ENCODE results near the gene DLG2.

DLG2 gene

DNA sequence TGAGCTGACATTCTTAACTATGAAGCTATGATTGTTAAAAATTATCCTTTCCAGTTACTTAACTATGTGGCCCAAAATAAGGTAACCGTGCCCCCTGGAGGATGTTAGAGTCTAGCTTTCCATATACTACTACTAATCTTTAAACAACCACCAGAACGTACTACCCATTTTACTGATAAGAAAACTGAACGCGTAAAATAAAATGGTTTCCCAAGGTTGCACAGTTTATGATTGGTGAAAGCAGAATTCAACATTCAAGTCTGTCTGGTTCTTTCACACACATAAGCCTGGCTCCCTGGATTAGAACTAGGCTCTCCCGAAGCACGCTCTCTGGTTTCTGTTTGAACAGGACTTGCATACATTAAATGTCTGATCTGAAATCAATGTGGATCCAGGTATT, 1903.1 kb downstream of the DLG2 start:
- no peak for DNase-seq

- no peak for DNase-seq
Observed at GRCh38 chr11:83722392-83723119, 1904.6 kb downstream of the DLG2 start.

DNA sequence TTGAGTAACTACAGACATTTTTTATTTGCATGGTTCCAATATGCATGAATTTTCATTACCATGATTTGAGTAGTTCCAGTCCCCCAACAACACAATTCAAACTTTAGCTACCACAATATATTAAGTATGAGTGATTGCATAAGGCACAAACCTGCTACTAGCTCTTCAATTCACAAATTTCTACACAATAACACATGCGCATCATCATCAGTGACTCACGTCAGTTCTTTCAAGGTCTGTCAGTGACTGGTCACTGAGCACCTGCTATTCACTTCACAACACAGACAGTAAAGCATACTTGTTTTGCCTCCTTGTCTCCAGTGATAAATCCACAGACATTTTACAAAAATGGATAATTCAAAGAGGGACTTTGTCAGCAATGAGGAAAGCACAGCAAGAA, 1905.9 kb downstream of the DLG2 start:
- DNase-seq = no peak

- DNase-seq = no peak
Observed at GRCh38 chr11:83720675-83721074, 1906.5 kb downstream of the DLG2 start.

- DNase-seq = no peak
Observed at GRCh38 chr11:83717537-83717936, 1909.6 kb downstream of the DLG2 start.

- no peak for DNase-seq
Observed at GRCh38 chr11:83715927-83716535, 1911.1 kb downstream of the DLG2 start.

- no peak for DNase-seq
Observed at GRCh38 chr11:83713708-83714107, 1913.4 kb downstream of the DLG2 start.

DNA sequence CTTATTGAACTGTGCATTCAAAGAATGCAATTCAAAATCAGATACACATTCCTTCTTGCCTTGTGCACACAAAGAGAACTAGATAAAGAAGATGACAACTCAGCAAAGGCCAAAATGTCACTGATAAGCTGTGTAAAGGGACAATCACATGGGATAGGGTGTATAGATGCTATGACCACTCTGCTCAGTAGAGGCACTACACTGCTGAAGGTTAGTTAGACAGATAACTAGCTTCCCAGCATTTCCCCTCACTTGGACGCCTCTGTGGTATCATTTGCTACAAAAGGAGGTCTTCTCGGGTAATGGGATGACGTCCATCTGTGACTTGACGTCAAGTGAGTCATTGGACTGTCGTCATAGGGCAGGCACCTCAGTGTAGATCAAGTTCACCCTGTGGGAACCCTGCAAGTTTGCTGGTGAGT, 1916.0 kb downstream of the DLG2 start:
- DNase-seq = no peak

DNA sequence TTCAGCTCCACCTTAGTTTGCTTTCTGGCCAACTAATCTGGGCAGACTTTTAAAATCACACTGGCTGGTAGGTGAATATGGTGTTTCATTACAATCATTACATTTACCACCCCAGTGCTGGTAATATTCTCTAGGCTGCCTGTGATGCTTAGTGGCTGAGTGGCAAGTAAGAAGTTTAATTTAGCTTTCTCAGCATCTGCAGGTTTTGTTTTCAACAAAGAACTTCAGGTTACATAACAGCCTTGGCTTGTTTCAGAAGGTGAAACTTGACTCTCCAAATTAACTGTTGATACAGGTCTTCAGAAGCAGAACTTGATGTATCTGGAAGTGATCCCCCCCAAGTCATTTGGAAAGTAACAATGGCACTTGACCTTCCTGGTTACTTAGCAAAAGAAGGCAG, 1917.7 kb downstream of the DLG2 start:
- no peak for DNase-seq

GRCh38 chr11:83706566-83706965, 1920.6 kb downstream of the DLG2 start:
- DNase-seq = no peak

DNA sequence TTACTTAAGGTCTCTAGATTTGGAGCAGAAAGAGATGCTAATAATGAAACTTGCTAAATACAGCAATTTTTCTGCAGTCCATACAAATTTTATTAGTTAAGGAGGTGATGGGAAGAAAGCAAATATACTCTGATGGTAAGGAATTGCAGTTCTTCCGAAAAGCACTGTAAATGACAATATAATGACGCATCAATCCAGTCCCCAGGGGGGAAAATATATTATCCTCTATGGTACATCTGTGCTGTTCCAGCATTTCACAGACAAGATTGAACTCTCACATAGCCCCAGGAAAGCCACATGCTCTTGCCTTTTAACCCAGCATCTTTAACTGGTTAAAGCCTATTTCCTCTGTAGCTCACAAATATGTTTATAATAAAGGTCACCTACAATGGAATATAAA, 1924.3 kb downstream of the DLG2 start:
- DNase-seq = no peak

DNA sequence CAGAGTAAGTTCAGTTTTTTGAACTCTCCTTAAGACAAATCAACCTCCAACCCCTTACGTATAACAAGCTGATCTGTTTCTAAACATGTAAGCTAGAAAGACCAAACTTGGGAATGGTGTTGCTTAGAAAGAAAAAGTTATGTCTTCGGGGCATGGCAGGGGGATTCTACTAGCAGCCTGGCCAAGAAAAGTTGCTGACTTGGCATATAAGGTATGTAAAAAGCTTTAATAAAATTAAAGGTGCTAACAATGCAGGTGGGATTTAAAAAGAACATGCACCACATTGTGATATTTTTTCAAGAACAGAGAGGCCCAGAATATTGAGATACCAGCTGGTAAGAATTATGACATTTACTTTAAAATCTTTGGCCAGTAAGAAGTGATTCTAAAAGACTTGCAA, 1929.6 kb downstream of the DLG2 start:
- DNase-seq = no peak

DNA sequence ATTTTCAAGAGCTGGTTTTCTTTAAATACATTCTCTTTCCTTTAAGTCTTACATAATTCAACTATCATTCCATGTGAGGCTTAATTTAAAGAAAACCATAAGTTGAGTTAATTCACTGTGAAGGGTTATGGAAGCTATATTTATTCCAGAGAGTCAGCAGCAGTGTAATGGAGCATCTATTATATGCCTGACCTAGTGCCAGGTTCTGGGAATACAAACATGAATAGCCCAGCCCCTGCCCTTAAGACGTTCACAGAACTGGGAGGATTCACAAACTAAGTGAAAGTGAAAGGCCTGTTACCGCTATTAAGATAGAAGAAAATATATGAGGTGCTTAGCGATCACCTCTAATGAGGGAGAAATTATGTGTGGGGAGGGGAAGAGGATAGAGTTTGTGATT, 1932.1 kb downstream of the DLG2 start:
- no peak for DNase-seq

DNA sequence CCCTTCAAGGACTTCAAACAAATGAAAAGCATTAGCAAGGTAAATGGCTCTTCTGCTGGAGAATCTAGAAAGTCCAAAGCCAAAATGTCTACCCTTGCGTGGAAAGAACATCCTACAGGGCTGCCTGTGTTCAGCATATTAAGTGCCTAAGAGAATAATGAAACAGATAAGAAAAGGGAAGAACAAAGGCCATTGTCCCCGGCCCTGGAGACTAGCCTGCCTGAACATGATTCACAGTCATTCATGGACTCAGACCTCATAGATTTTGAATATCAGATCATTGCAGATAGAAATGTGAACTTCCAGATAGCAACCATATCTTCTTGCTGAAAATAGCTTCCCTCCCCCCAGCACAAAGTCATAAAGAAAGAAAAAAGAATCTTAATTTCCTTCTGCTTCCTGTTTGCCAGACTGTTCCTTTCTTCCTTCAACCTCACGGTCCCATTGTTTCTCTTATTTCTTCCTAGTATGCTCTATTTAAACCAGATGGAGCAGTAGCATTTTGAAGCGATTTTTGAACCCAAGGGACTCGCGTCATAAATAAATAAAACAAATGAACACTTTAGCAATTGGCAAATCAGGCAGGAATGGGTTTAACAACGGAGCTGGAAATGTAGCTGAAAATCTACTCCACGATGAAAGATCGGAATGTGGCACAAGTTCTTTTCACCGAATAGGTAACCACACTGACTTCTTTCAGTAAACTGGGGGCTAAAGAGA, 1932.8 kb downstream of the DLG2 start:
- DNase-seq = no peak

GRCh38 chr11:83693306-83693992, 1933.7 kb downstream of the DLG2 start:
- no peak for DNase-seq

- no peak for DNase-seq
Observed at GRCh38 chr11:83692675-83693074, 1934.5 kb downstream of the DLG2 start.

- no peak for DNase-seq
Observed at GRCh38 chr11:83691451-83691950, 1935.6 kb downstream of the DLG2 start.

DNA sequence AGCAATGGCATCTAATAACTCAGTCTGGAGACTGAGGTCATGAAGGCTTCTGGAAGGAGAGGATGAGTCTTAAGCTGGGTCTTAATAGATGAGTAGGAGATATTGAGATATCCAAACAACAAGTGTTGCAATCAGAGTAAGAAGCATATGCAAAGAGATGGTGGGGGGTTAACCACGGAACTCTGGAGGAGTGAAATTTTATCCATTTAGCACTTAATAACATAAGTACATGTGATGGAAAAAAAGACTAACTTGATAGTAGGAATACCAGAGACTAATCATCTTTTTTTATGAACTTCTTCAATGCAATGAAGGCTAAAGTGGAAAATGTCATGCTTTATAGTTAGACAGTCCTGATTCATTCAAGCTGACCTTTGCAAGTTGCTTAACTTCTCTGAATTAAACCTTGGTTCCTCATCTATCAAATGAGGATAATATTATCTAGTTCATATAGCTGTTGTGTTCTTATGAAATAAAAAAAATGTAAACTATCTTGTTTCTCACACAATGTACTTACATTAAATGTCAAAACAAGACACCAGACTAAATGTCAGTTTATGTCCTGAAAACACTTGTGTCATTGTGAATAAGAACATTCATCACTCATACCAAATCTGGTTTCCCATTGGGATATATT, 1937.9 kb downstream of the DLG2 start:
- no peak for DNase-seq

DNA sequence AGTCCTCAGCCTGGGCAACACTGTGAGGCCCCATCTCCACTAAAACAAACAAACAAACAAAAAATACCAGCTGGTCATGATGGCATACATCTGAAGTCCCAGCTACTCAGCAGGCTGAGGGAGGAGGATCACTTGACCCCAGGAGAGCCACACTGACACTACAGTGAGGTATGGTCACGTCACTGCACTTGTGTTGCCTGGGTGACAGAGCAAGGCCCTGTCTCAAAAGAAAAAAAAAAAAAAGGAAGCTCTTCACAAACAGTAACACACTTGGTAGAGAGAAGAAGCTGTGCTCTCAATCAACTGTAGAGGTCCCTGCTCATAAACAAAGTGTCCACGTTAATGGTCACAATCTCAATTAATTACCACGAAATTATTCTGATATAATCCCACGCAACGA, 1939.4 kb downstream of the DLG2 start:
- no peak for DNase-seq

- no peak for DNase-seq
Observed at GRCh38 chr11:83685730-83686129, 1941.4 kb downstream of the DLG2 start.

- DNase-seq = no peak
Observed at GRCh38 chr11:83684071-83684470, 1943.1 kb downstream of the DLG2 start.

DNA sequence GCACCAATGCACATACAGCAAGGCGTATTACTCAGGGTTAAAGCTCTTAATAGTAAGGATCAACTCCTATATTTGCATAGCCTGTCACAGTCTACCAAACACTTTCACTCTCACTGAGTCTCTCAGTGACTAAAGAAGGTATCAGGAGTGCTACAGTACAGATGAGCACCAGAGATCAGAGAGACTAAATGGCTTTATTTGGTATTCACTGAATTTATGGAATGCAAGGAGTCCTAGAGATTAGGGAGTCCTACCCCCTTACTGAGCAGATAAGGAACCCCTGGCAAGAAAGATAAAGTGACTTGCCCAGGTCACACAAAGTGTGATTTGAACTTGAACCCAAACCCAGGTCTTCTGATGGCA, 1944.6 kb downstream of the DLG2 start:
- no peak for DNase-seq
